Hematopoietic multipotent progenitor cell treated with erythropoietin and hydrocortisone succinate and interleukin-3 and kit ligand, for 8 days (in vitro differentiated cells): ENCODE measurements around the gene SIRT2.
"Not testable (repeated sequence)": the region's sequence is repeated elsewhere in the genome, so short reads cannot be mapped to it uniquely, and the experiment has no call there.

Experiments used
- DNase-seq: peaks from one replicate; pipeline ENCODE4 v3.0.0-alpha.2; 2015

SIRT2 gene

DNA sequence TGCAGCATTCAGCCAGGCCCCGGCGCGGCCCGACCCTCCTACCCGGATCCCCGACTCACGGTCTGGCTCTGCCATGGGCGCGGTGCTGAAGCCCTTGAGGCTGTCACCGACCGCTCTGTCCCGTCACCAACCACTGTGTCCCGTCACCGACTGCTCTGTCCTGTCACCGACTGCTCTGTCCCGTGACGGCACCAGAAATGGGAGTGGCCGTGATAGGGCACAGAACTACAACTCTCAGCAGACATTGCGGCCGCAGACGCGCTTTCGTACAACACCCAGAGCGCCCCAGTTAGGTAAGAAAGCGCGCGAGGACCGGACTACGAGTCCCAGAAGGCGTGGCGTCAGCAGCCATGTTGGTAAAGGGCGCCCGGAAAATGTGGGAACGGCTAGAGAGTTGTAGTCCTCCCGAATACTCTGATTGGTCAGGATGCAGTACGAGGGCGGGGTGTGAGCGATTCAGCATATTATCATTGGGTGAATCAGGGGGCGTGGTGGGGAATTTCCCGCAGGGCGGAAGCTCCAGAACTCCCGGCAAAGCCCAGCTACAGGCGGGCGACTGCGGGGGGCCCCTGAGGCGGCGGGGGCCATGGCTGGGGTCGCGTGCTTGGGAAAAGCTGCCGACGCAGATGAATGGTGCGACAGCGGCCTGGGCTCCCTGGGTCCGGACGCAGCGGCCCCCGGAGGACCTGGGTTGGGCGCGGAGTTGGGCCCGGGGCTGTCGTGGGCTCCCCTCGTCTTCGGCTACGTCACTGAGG is at the start of gene SIRT2, which contains the start of gene NFKBIB:
Gene SIRT2 (minus strand): TSS at position 172 of the 755 bp plus-strand sequence. CDS start 97 bp downstream, at position 75.
Gene NFKBIB (plus strand): TSS at position 523 of the 755 bp plus-strand sequence. CDS start 64 bp downstream, at position 587.
- peak; percentile 100 for DNase-seq

- DNase-seq: no peak
Observed at GRCh38 chr19:38946229-38947010, 47.0 kb upstream of the SIRT2 start.

DNA sequence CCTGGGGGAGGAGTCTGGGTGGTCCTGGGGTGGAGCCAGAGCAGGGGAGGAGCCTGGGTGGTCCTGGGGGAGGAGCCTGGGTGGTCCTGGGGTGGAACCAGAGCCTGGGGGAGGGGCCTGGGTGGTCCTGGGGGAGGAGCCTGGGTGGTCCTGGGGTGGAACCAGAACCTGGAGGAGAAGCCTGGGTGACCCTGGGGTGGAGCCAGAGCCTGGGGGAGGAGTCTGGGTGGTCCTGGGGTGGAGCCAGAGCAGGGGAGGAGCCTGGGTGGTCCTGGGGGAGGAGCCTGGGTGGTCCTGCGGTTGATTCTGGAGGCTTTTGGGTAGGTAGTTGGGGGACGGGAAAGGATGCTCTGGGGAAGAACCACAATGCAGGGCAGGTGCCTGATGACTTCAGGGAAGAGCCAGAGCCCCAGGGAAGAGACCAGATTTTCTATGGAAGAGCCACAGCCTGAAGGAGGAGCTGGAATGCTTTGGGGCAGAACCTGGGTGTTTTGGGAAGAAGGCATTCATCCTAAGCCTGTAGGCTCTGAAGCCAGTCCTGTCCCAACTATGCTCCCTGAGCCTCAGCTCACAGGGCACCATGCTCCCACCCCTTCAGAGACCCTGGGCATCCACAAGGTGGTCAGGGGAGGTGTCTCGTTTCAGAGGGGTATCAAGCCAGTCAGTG is 46.3 kb upstream of the SIRT2 start:
- no peak for DNase-seq

- no peak for DNase-seq
Observed at GRCh38 chr19:38944981-38945506, 45.6 kb upstream of the SIRT2 start.

DNA sequence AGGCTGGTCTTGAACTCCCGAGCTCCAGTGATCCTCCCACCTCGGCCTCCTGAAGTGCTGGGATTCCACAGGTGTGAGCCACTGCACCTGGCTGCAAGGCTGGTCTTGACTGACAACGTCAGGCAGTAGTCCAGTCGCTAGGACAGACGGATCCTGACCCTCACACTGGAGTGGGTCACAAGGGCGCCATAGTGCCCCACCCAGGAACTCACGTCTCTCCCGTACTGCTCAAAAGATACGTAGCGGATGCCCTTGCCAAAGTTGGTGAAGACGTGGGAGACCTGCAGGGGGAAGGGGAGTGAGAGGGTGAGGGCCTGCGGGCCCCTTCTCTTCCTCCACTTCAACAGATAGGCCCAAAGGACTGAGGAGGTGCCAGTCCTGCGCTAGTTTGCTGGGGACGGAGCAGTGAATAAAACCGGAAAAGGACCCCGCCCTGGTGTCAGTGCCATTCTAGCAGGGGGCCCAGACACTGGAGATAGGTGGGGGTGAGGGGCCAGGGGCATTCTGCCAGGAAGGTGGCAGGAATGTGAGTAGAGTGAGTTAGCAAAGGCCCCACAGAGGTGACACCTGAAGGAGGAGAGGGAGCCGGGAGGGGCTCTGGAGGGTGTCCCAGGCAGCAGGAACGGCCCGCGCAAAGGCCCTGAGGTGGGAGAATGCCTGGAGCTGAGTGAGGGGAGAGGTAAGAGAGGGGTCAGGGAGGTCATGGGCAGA is 43.2 kb upstream of the SIRT2 start:
- no peak for DNase-seq

GRCh38 chr19:38941979-38942378 is 42.6 kb upstream of the SIRT2 start:
- no peak for DNase-seq

- not testable (repeated sequence) for DNase-seq
Observed at GRCh38 chr19:38941466-38941865, 42.0 kb upstream of the SIRT2 start.

DNA sequence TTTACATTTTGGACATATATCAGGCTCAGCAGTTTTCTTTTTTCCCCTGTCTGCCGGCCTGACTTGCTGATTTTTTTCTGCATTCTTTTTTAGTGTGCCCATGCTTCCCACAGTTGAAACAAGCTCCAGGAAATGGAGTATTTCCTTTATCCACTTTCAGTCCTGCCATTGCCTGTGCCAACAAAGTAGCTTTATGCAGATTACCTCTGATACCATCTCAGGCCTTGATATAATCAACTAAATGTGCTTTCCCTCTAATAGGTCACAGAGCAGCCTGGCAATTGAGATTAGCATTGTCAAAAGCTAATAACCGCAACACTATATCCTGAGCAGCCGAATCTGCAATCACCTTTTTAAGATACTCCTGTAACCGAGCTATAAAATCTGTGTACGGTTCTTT is 40.5 kb upstream of the SIRT2 start:
- DNase-seq: no peak

- DNase-seq: no peak
Observed at GRCh38 chr19:38933544-38933943, 34.1 kb upstream of the SIRT2 start.

- DNase-seq: peak; percentile 69
Observed at GRCh38 chr19:38932425-38933179, 33.2 kb upstream of the SIRT2 start.

DNA sequence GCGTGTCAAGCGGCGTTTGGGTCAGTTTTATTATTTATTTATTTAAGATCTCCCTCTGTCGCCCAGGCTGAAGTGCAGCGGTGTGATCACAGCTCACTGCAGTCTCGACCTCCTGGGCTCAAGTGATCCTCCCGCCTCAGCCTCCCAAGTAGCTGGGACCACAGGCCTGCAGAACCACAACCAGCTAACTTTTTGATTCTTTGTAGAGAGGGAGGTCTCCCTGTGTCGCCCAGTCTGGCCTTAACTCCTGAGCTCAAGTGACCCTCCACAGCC is 32.0 kb upstream of the SIRT2 start:
- DNase-seq: no peak

GRCh38 chr19:38930776-38931520 is 31.5 kb upstream of the SIRT2 start, which contains the start of gene MRPS12:
Gene MRPS12 (plus strand): TSS chr19:38930944. CDS start chr19:38931295, 351 bp downstream.
- peak; percentile 100 for DNase-seq

DNA sequence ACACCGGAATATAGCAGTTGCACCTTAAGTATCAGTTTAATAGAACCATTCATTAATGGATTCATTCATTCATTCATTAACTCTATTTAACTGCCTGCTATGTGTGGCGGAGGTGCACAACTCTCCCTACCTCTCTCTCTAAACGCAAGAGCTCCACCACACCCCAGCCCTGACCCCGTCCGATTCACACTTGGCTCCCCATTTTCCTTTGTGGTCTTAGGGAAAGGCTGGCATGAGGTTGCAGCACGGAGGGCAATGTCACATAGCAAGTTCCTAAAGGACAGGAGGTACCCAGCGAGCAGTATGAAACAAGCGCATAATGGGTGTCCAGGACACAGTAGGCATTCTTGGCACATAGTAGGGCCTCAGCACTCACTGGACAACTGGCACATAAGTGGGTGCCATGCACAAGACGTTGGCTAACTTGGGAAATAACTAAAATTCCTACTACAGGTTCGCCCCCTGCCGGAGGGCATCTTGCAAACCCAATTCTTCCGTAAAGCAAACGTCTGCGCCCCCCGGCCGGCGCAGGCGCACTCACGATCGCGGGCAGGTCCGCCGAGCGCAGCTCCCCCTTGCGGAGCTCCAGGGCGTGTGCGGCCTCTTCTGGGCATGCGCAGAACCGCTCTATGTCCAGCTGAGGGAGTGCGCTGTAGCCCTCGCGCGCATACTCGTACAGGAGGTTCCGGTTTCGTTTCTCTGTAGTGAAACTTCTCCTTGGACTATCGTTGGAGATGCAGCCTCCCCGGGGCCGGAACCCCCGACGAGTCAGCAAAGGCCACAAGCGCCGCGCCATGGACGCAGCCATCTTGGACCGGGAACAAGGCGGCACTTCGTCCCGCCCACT is 30.7 kb upstream of the SIRT2 start, which contains the start of gene SARS2:
Gene SARS2 (minus strand): TSS at position 835 of the 847 bp plus-strand sequence. CDS start 27 bp downstream, at position 808.
- peak; percentile 95 for DNase-seq

GRCh38 chr19:38928391-38929001 is 29.1 kb upstream of the SIRT2 start:
- no peak for DNase-seq

- no peak for DNase-seq
Observed at GRCh38 chr19:38924388-38924787, 25.0 kb upstream of the SIRT2 start.

DNA sequence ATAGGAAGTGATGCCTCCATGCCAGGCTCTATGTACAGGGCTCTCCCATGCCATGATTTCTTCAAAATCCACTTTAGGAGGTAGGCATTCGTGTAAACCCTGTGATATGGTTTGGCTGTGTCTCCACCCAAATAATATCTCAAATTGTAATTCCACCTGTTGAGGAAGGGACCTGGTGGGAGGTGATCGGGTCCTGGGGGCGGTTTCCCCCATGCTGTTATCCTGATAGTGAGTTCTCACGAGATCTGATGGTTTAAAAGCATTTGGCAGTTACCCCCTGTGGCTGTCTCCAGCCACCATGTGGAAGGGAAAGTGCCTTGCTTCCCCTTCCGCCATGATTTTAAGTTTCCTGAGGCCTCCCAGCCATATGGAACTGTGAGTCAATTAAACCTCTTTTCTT is 23.1 kb upstream of the SIRT2 start:
- DNase-seq: peak; percentile 12

- no peak for DNase-seq
Observed at GRCh38 chr19:38921420-38922274, 22.2 kb upstream of the SIRT2 start.

DNA sequence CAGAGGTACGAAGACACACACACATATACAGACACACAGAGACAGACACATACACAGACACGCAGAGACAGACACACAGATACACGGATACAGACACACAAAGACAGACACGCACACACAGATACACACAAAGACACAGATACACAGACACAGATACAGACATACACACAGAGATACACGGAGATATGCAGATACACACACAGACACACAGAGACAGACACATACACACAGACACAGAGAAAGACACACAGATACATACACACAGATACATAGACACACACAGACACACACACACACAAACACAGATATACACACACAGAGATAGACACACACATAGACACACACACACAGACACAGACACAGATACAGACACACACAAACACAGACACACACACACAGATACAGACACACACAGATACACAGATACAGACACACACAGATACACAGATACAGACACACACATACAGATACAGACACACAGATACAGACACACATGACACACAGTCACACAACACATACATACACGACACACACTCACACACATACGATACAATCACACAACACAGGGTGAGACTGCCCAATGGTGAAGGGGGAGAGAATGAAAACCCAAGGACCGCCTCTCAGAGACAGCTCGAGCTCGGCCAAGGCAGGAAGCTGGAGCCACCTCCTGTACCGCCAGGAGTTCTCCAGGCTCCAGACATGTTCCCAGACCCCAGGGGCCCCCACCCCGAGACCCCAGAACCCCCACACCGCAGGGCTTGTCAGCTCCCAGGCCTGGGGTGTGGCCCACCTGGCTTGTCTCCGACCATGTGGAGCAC is 21.4 kb upstream of the SIRT2 start:
- DNase-seq: no peak
